ENCODE data around the gene P2RX7.
"Not testable (repeated sequence)": the region's sequence is repeated elsewhere in the genome, so short reads cannot be mapped to it uniquely, and the experiment has no call there.

Gene P2RX7

DNA sequence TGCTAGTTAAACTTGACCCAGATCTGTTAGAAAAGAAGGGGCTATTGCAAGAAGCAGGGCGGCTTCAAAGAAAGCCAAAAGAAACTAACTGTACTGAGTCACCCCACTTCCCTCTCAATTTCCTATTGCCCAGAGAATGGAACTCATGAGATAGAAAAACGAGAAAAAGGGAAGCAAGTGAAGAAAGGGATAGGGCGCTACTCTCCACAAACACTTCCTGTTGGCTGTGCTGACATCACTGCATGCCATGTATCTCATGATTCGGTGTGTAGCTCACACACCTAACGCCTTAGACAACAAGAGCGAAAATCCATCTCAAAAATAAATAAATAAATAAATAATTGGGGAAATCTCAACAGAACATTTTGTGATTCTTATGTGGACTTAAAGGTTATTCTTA is 64.2 kb downstream of the P2RX7 start:
- FAIRE-seq = no peak
- TF ChIP-seq, protein P1, sequence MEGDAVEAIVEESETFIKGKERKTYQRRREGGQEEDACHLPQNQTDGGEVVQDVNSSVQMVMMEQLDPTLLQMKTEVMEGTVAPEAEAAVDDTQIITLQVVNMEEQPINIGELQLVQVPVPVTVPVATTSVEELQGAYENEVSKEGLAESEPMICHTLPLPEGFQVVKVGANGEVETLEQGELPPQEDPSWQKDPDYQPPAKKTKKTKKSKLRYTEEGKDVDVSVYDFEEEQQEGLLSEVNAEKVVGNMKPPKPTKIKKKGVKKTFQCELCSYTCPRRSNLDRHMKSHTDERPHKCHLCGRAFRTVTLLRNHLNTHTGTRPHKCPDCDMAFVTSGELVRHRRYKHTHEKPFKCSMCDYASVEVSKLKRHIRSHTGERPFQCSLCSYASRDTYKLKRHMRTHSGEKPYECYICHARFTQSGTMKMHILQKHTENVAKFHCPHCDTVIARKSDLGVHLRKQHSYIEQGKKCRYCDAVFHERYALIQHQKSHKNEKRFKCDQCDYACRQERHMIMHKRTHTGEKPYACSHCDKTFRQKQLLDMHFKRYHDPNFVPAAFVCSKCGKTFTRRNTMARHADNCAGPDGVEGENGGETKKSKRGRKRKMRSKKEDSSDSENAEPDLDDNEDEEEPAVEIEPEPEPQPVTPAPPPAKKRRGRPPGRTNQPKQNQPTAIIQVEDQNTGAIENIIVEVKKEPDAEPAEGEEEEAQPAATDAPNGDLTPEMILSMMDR (IDR thresholded peaks at IDR 0.05; ENCODE audit: insufficient read depth, missing control alignments) = no peak
- no peak for DNase-seq (ENCODE audit: insufficient read length, low spot score)

DNA sequence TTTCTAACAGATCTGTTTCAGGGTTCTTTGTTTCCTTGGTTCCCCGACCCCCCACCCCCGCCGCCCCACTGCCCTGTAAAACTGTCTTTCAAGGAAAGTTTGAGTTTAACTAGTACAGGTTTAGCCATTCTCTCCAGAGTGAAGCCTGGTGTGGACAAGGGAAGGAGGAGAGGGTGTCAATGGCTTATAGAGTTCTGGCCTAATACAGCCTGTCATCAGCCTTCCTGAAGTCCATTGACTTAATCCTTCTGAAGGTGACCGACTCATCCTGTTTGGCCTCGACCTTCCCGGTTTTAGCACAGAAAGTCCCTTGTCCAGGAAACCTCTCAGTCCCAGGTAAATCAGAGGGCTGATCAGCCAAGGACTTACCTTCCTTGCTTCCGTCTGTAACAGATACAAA is 66.3 kb downstream of the P2RX7 start:
- FAIRE-seq (no peak), DNase-seq (ENCODE audit: insufficient read length, low spot score) (no peak)
- TF ChIP-seq, protein P1 (IDR thresholded peaks at IDR 0.05; ENCODE audit: insufficient read depth, missing control alignments) = no peak

DNA sequence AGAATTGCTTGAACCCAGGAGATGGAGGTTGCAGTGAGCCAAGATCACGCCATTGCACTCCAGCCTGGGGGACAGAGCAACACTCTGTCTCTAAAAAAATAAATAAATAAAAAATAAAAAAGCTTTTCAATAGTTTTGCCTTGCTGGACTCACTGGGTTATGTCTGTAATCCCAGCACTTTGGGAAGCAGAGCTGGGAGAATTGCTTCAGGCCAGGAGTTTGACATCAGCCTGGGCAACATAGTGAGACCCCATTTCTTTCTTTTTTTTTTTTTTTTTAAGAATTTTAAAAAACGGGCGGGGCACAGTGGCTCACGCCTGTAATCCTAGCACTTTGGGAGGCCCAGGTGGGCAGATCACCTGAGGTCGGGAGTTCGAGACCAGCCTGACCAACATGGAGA is 68.5 kb downstream of the P2RX7 start:
- FAIRE-seq; DNase-seq (ENCODE audit: insufficient read length, low spot score): not testable (repeated sequence)

DNA sequence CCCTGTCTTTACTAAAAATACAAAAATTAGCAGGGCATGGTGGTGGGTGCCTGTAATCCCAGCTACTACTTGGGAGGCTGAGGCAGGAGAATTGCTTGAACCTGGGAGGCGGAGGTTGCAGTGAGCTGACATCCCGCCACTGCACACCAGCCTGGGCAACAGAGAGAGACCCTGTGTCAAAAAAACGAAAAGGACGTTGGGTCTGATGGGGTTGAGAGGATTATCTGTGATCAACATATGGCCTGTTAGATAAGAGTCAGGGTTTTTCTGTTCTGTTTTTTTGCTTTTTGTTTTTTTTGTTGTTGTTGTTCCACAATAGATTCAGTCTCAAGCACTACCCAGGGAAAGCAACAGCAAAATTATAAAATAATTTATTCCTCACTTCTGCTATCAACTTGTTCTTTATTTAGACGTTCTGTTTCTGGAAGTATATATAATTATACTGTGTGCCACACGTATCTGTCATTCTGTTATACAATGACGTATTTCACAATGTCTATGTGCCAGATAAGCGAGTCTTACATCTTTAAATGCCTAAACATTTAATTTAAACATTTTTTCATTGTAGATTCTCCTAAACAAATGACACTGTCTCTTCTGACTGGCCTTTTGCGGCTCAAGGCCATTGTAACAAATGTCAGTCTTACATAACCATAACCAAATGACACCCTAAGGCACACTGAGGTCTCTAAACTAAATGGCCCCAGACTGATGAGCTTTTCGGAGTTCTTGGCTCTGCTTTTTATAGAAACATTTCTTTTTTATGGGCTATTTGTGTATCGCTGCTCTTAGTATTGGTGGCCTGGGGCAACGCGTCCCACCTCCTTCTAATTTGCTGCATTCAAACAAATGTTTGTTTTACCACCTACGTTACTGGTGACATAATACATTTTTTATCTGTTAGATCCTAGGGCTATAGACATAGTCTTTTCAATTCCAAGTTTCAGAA is 70.0 kb downstream of the P2RX7 start:
- no peak for FAIRE-seq
- no peak for DNase-seq (ENCODE audit: insufficient read length, low spot score)
- TF ChIP-seq, protein P1 (IDR thresholded peaks at IDR 0.05; ENCODE audit: insufficient read depth, missing control alignments) = no peak

DNA sequence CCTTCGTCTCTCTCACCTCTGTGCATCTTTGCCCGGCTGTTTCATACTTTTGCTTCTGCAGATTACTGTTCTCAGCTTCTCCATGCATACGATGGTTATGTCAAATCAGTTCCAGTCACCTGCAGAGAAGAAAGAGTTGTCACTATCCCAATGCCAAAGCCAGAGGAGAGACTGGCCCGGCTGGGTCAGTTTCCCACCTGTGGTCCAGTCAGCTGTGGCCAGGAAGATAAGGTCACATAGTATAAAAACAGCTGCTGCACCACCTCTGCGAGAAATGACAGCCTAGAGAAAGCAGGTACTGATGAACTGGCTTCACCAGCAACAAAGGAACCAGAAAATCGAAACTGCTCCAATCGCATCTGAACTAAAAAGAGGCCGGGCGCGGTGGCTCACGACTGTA is 70.8 kb downstream of the P2RX7 start:
- TF ChIP-seq, protein P1 (IDR thresholded peaks at IDR 0.05; ENCODE audit: insufficient read depth, missing control alignments) = no peak
- FAIRE-seq (no peak), DNase-seq (ENCODE audit: insufficient read length, low spot score) (no peak)

DNA sequence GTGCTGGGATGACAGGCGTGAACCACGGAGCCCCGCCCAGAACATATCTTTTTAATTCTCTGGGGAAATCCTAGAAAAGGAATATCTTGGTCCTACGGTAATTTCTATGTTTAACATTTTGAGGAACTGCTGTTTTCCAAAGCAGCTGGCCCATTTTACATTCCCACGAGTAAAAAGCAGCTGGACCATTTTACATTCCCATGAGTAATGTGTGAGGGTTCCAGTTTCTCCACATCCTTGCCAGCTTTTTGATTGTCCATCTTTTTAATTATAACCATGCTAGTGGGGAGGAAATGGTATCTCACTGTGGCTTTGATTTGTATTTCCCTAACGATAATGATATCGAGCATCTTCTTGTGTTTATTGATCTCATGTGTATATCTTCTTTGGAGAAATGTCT is 72.8 kb downstream of the P2RX7 start:
- TF ChIP-seq, protein P1 (IDR thresholded peaks at IDR 0.05; ENCODE audit: insufficient read depth, missing control alignments) = no peak
- FAIRE-seq (no peak), DNase-seq (ENCODE audit: insufficient read length, low spot score) (no peak)

DNA sequence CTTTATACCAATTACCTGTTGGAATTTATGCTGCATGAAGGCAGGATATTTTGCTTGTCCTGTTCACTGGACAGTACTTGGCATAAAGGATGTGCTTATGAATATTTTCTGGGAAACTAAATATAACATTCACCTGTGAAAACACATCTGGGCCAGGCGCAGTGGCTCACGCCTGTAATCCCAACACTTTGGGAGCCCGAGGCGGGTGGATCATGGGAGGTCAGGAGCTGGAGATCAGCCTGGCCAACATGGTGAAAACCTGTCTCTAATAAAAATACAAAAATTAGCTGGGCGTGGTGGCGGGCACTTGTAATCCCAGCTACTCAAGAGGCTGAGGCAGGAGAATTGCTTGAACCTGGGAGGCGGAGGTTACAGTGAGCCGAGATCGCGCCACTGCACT is 75.9 kb downstream of the P2RX7 start:
- not testable (repeated sequence) for FAIRE-seq; DNase-seq (ENCODE audit: insufficient read length, low spot score)

DNA sequence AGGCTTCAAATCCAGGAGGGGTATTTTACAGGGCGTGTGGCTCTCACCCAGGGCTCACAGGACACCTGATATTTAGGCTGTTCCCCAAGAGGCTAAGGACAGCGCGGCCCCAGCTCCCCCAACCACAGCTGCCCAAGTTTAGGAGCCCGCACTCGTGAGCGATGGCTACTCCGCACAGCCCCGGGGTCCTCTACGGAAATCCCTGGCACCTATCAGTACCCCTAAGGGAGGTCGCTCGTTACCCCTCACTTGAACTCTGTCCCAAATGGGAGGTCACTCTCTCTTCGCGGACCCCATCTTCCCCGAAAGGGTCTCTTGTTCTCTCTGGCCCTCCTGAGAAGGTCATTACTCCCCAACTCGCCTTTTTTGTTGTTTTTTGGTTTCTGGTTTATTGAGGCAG is 76.5 kb downstream of the P2RX7 start:
- TF ChIP-seq, protein P1 (IDR thresholded peaks at IDR 0.05; ENCODE audit: insufficient read depth, missing control alignments) = no peak
- FAIRE-seq = no peak
- no peak for DNase-seq (ENCODE audit: insufficient read length, low spot score)

All from D721Med (cell line).